CD4-positive, alpha-beta T cell (primary cell): ENCODE results near the gene MILR1. TPM values are rescaled to one million over a fixed set of nuclear protein-coding genes. Genes with fewer than 3 reads are reported as not detected.

Experiments
- ATAC-seq: fragments of 200-7000 bp; cut with Tn5 transposase; one replicate; pipeline ENCODE4 v1.10.0; 2022; ENCODE audit warnings: mild to moderate bottlenecking; ENCODE audit not compliant: poor library complexity
- CTCF ChIA-PET: fragments of 350-600 bp; sonication (Branson Sonifier 250); formaldehyde crosslinking; loops from one replicate; lab custom pipeline; 2021; ENCODE audit warnings: antibody characterized with exemption, inconsistent platforms; lab: Charles Lee
- POLR2A ChIA-PET: fragments of 350-600 bp; sonication (Branson Sonifier 250); formaldehyde crosslinking; loops from one replicate; lab custom pipeline; 2021; ENCODE audit warnings: antibody characterized with exemption, inconsistent platforms; lab: Charles Lee
- DNase-seq, 14 experiments: peaks; one replicate each; pipeline ENCODE4 v3.0.0-alpha.2; 2013 to 2020; ENCODE audit warnings: mixed read lengths in 2 of 14
- H3K27ac ChIP-seq, 2 donors: one replicate each; pipeline versions ENCODE4 v1.5.1 to v1.7.0; 2013; ENCODE audit warnings: low read length in 2 of 2, low read depth in 1 of 2, mild to moderate bottlenecking in 1 of 2
- H3K27me3 ChIP-seq, 2 experiments: 1 replicate in 1 of 2; 2 replicates in 1 of 2; pipeline versions ENCODE4 v1.6.1 to v1.7.0; 2013; ENCODE audit warnings: low read length in 2 of 2, control low read depth in 1 of 2, mild to moderate bottlenecking in 1 of 2, moderate library complexity in 1 of 2; ENCODE audit not compliant: insufficient read depth in 2 of 2, control insufficient read depth in 1 of 2
- H3K36me3 ChIP-seq: one replicate; pipeline ENCODE4 v1.6.1; 2013; ENCODE audit warnings: low read length, control low read depth; ENCODE audit not compliant: insufficient read depth
- H3K4me1 ChIP-seq: one replicate; pipeline ENCODE4 v1.6.1; 2013; ENCODE audit warnings: low read length, control low read depth; ENCODE audit not compliant: insufficient read depth
- H3K4me3 ChIP-seq: one replicate; pipeline ENCODE4 v1.5.1; 2013; ENCODE audit warnings: mild to moderate bottlenecking, low read length, moderate library complexity
- H3K9me3 ChIP-seq, 2 experiments: 1 replicate in 1 of 2; 2 replicates in 1 of 2; pipeline versions ENCODE4 v1.6.1 to v1.7.0; 2013; ENCODE audit warnings: low read length in 2 of 2, mild to moderate bottlenecking in 2 of 2, control low read depth in 1 of 2, moderate library complexity in 1 of 2; ENCODE audit not compliant: control insufficient read depth in 1 of 2, insufficient read depth in 1 of 2
- H3K27ac Mint-ChIP-seq: one replicate; pipeline ENCODE4 v1.8.0; 2020; ENCODE audit warnings: mixed read lengths
- H3K27me3 Mint-ChIP-seq: one replicate; pipeline ENCODE4 v1.8.0; 2021; ENCODE audit warnings: mixed read lengths
- H3K36me3 Mint-ChIP-seq: one replicate; pipeline ENCODE4 v1.8.0; 2021; ENCODE audit warnings: low read depth, mixed read lengths
- H3K4me1 Mint-ChIP-seq: one replicate; pipeline ENCODE4 v1.8.0; 2021; ENCODE audit warnings: low read depth, mixed read lengths
- H3K4me3 Mint-ChIP-seq: one replicate; pipeline ENCODE4 v1.8.0; 2020; ENCODE audit warnings: mild to moderate bottlenecking, mixed read lengths
- H3K9me3 Mint-ChIP-seq: one replicate; pipeline ENCODE4 v1.8.0; 2020; ENCODE audit warnings: mixed read lengths
- intact Hi-C, 2 experiments: fragments of 100-400 bp; cut with DNase I in 1 of 2; cut with micrococcal nuclease in 1 of 2; formaldehyde crosslinking; loops; one replicate each; pipeline versions ENCODE4 v1.15.1 to v1.9.0; 2023 to 2025; cut with DNase I, micrococcal nuclease
- total RNA-seq, 174 experiments: library from RNA in 2 of 174; stranded (reverse) in 2 of 174; gene quantifications; one replicate each; pipeline ENCODE4 v1.2.3 and lab custom pipeline; 2021 to 2026
- TF ChIP-seq, protein P1 (sequence below): fragments of 200-600 bp; IDR thresholded peaks from one replicate; pipeline ENCODE4 v1.8.0; 2022; ENCODE audit warnings: antibody characterized with exemption, mild to moderate bottlenecking

MILR1 gene
- total RNA-seq, 2 experiments from 2014 or later: 0.30 TPM; not detected in 1

- ChIA-PET CTCF (interaction anchor here (3.8 kb wide), 1 partner anchor 10 kb away, joined by 40 read pairs; the partner anchor contains the start of genes CEP95 and DDX5), POLR2A (interaction anchor here (0.6 to 10.7 kb wide), 23 partner anchors 8 to 874 kb away, joined by 3 to 453 read pairs (median 4); partner anchors contain the start of genes CEP95, DDX5, ICAM2 and MAP3K3)
- Mint-ChIP-seq H3K27me3 (no peaks in the 10 kb centered on the region), H3K4me1 (peaks cover 77% of the 10 kb centered on the region), H3K36me3 (peaks cover 82% of the 10 kb centered on the region), H3K27ac (peak overlapping the region; percentile 99), H3K9me3 (no peaks in the 10 kb centered on the region), H3K4me3 (peak overlapping the region; percentile 100)
- peaks cover 39% of the 10 kb centered on the region for H3K4me1 ChIP-seq
- DNase-seq (peak in 1 of 14 experiments; percentile 2), ATAC-seq (no peak)
- intact Hi-C loops: loop anchor here (5.0 to 10.0 kb wide), 3 partner anchors 174 to 722 kb away; partner anchors contain the start of genes CCDC47 (in 1 of the 2), DDX42 (in 1 of the 2) and TEX2 (in 1 of the 2)
- TF ChIP-seq, protein P1, sequence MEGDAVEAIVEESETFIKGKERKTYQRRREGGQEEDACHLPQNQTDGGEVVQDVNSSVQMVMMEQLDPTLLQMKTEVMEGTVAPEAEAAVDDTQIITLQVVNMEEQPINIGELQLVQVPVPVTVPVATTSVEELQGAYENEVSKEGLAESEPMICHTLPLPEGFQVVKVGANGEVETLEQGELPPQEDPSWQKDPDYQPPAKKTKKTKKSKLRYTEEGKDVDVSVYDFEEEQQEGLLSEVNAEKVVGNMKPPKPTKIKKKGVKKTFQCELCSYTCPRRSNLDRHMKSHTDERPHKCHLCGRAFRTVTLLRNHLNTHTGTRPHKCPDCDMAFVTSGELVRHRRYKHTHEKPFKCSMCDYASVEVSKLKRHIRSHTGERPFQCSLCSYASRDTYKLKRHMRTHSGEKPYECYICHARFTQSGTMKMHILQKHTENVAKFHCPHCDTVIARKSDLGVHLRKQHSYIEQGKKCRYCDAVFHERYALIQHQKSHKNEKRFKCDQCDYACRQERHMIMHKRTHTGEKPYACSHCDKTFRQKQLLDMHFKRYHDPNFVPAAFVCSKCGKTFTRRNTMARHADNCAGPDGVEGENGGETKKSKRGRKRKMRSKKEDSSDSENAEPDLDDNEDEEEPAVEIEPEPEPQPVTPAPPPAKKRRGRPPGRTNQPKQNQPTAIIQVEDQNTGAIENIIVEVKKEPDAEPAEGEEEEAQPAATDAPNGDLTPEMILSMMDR: no peak
- no peaks in the 10 kb centered on the region for H3K27me3 ChIP-seq
- H3K4me3 ChIP-seq: peak overlapping the region; percentile 77
- peak overlapping the region; percentile 65 to 91 for H3K27ac ChIP-seq
- H3K9me3 ChIP-seq: no peaks in the 10 kb centered on the region
- H3K36me3 ChIP-seq: peaks cover 52% of the 10 kb centered on the region
Measured at GRCh38 chr17:64496348-64496785, 47.5 kb downstream of the MILR1 start.

- H3K27ac Mint-ChIP-seq: peak within 1 kb of the TSS; percentile 99
- H3K9me3 Mint-ChIP-seq: no peaks in the 10 kb centered on the region
- peak within 1 kb of the TSS; percentile 77 for H3K4me3 ChIP-seq
- ATAC-seq: peak; percentile 77
- no peaks in the 10 kb centered on the region for H3K9me3 ChIP-seq
- peaks cover 52% of the 10 kb centered on the region for H3K36me3 ChIP-seq
- intact Hi-C loops: loop anchor here (1.0 to 10.0 kb wide), 4 partner anchors 9 to 722 kb away; partner anchors contain the start of genes CEP95 (in 2 of the 2), DDX5 (in 2 of the 2), CCDC47 (in 1 of the 2) and DDX42 (in 1 of the 2)
- H3K4me3 Mint-ChIP-seq: peak within 1 kb of the TSS; percentile 100
- CTCF ChIA-PET: interaction anchor here (0.7 to 3.8 kb wide), 3 partner anchors 9 to 78 kb away, joined by 3 to 40 read pairs (median 3); partner anchors contain the start of genes CEP95 and DDX5
- H3K36me3 Mint-ChIP-seq: peaks cover 82% of the 10 kb centered on the region
- DNase-seq: peak; percentile 93 to 99 (median 95)
- H3K4me1 Mint-ChIP-seq: peaks cover 83% of the 10 kb centered on the region
- H3K27me3 ChIP-seq: no peaks in the 10 kb centered on the region
- POLR2A ChIA-PET: interaction anchor here (0.6 to 10.7 kb wide), 24 partner anchors 8 to 795 kb away, joined by 3 to 453 read pairs (median 4); partner anchors contain the start of genes CEP95, DDX5, ICAM2 and SMURF2
- peak within 1 kb of the TSS; percentile 85 to 91 for H3K27ac ChIP-seq
- no peaks in the 10 kb centered on the region for H3K27me3 Mint-ChIP-seq
- TF ChIP-seq, protein P1: peak; percentile 56
- peaks cover 44% of the 10 kb centered on the region for H3K4me1 ChIP-seq
Measured at GRCh38 chr17:64496786-64497564, 48.1 kb downstream of the MILR1 start, which contains the start of gene POLG2. Gene POLG2, minus strand, starts transcription at chr17:64497054. Its CDS starts 86 bp downstream, at chr17:64496968.

DNA sequence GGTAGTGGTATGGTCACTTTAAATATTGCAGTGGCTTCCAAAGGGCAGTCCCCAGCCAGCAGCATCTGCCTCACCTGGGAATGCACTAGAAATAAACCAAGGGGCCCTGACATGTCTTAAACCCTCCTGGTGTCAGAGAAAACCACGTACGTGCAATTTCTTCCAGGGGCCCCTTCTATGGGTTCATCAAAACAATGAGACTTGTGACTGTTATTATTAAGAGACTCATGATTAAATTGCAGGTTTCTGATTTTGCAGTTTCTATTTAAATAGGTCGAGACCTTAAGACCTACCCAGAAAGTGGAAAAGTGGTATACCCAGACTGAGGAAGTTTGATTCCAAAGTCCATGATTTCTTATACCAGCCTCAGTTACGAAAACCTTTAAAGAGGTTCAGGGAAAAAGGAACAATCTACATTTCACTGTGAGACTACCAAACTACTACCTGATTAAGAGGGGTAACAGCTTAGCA lies 48.7 kb downstream of the MILR1 start:
- peak overlapping the region; percentile 77 for H3K4me3 ChIP-seq
- Mint-ChIP-seq H3K27ac (peak overlapping the region; percentile 99), H3K27me3 (no peaks in the 10 kb centered on the region), H3K4me3 (peak overlapping the region; percentile 100), H3K4me1 (peaks cover 87% of the 10 kb centered on the region), H3K9me3 (no peaks in the 10 kb centered on the region), H3K36me3 (peaks cover 83% of the 10 kb centered on the region)
- ChIA-PET POLR2A (interaction anchor here (1.0 to 10.7 kb wide), 12 partner anchors 7 to 477 kb away, joined by 3 to 453 read pairs (median 6); partner anchors contain the start of genes CEP95, DDX5 and ICAM2), CTCF (interaction anchor here (0.7 to 3.8 kb wide), 3 partner anchors 9 to 79 kb away, joined by 3 to 40 read pairs (median 3); partner anchors contain the start of genes CEP95 and DDX5)
- peak; percentile 16 for ATAC-seq
- DNase-seq: no peak
- H3K9me3 ChIP-seq: no peaks in the 10 kb centered on the region
- H3K4me1 ChIP-seq: peaks cover 44% of the 10 kb centered on the region
- no peaks in the 10 kb centered on the region for H3K27me3 ChIP-seq
- TF ChIP-seq, protein P1: peak; percentile 14
- intact Hi-C loops: loop anchor here (1.0 to 10.0 kb wide), 4 partner anchors 9 to 723 kb away; partner anchors contain the start of genes CEP95 (in 2 of the 2), DDX5 (in 2 of the 2), CCDC47 (in 1 of the 2) and DDX42 (in 1 of the 2)
- peak overlapping the region; percentile 85 to 91 for H3K27ac ChIP-seq
- peaks cover 55% of the 10 kb centered on the region for H3K36me3 ChIP-seq
